Activated CD4-positive, alpha-beta T cell treated with anti-CD3 and anti-CD28 coated beads, Interleukin-2, amount 50 U/mL, for 1 hour (primary cell): ENCODE results near the gene CDC42SE1.
"Not testable (repeated sequence)": the region's sequence is repeated elsewhere in the genome, so short reads cannot be mapped to it uniquely, and the experiment has no call there.

Experiments used
- DNase-seq: peaks from one replicate; pipeline ENCODE4 v3.0.0-alpha.2; 2020

CDC42SE1 gene, protein sequence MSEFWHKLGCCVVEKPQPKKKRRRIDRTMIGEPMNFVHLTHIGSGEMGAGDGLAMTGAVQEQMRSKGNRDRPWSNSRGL

DNA sequence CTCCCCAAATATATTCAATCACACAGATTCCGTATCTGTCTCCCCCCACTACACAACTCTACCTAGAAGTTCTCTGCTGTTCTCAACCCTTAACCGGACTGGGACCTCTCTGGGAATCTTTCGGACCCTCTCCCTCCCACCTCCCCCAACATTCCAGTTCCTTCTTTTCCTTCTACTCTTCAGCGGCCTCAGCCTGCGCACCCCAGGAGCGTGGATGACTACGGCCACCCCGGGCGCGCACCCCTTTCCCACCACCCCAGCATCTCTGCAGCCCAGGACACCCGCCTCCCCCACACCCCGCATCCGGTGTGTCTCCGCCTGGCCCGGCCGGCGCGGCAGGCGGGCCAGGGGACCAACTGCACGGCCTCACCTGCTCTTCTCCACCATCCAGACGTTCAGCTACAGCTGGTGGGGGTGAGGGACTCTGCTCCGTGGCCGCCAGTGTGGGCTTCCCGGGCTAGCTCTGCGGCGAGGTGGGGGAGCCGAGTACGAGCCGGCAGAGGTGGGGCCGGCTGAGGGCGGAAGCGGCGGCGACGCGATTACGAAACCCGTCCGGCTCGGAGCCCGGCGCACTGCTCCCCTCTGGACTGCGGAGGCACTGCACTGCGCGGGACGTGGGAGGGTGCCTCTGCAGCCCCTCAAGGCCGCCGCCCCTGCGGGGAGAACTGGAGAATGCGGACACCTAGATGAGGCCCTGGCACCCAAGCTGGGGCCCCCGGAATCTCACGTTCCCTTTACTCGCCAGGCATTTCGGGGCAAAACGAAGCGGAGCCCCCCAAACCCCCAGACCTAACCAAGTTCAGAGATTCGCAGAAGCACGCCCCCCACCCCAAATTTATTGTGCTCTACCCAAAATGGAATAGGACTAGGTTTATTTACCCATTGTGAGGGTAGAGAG is at the start of gene CDC42SE1:
Gene CDC42SE1 (minus strand): TSS at position 514 of the 898 bp plus-strand sequence. CDS start 3,892 bp downstream, outside the sequence.
- peak; percentile 82 for DNase-seq

DNA sequence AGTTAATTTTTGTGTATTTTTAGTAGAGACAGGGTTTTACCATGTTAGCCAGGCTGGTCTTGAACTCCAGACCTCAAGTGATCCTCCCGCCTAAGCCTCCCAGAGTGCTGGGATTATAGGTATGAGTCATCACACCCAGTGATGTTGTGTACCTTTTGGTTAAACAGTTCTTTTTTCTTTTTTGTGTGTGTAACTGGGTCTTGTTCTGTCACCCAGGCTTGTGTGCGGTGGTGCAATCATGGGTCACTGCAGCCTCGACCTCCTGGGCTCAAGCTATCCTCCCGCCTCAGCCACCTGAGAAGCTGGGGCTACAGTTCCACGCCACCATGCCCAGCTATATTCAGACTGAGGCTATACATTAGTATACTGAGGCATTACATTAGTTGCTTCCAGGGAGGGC is 48.9 kb upstream of the CDC42SE1 start:
- no peak for DNase-seq

DNA sequence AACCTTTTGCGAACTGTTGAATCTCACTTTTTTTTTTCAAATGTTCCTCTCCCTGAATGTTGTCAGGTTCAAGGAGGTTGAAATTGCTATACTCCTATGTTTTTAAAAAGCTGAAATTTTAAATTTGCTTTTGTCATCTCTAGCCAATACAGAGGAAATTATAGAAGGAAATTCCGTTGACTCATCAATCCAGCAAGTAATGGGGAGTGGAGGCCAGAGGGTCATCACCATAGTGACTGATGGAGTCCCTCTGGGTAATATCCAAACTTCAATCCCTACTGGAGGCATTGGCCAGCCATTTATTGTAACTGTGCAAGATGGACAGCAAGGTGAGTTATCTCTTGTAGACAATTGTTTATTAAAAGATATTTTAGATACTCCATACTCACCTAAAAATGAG is 47.5 kb upstream of the CDC42SE1 start:
- no peak for DNase-seq

DNA sequence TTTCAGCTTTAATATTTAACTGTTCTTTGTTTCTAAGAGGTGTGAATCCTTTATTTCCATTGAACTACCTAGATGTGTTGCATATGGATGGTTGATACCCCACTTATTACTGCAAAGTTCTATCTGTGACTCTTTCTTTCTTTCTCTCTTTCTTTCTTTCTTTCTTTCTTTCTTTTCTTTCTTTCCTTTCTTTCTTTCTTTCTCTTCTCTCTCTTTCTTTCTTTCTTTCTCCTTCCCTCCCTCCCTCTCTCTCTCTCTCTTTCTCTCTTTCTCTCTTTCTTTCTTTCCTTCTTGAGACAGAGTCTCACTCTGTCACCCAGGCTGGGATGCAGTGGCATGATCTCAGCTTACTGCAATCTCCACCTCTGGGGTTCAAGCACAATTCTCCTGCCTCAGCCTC is 45.2 kb upstream of the CDC42SE1 start:
- no peak for DNase-seq

DNA sequence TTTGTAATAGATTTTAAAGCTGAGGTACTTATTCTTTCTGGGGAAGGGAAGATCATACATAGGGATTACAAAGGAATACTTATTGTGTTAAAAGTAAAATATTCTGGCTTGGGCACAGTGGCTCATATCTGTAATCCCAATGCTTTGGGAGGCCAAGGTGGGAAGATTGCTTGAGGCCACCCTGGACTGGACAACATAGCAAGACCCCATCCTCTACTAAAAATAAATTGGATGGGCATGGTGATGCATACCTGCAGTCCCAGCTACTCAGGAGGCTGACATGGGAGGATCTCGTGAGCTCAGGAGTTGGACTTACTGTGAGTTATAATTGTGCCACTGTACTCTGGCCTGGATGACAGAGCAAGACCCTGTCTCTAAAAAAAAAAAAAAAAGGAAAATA is 38.7 kb upstream of the CDC42SE1 start:
- no peak for DNase-seq

DNA sequence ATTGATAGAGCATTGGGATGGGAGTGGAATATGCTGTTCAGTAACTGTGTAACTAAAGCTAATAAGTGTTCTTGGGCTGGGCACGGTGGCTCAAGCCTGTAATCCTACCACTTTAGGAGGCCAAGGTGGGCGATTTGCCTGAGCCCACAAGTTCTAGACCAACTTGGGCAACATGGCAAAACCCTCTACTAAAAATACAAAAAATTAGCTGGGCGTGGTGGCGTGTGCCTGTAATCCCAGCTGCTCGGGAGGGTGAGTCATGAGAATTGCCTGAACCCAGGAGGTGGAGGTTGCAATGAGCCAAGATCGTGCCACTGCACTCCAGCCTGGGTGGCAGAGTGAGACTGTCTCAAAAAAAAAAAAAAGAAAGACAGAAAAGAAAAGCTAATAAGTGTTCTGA is 38.0 kb upstream of the CDC42SE1 start:
- DNase-seq = not testable (repeated sequence)

DNA sequence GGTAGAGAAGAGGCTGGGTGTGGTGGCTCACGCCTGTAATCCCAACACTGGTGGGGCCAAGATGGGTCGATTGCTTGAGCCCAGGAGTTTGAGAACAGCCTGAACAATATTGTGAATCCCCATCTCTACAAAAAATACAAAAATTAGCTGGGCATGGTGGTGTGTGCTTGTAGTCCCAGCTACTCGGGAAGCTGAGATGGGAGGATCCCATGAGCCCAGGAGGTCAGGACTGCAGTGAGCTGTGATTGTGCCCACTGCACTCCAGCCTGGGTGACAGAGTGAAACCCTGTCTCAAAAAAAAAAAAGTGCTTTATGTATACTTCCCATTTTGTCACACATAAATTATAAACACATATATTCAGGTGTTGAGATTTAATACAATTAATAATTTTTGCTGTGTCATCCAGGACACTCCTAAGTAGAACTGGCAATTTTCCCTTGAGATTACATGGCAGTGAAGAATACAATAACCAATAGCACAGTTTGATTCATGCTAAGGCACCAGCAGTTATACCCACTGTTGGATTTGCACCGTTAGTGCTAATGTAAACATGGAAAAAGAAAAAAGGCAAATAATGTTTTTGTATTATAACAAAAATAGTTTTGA is 26.6 kb upstream of the CDC42SE1 start:
- DNase-seq = no peak

DNA sequence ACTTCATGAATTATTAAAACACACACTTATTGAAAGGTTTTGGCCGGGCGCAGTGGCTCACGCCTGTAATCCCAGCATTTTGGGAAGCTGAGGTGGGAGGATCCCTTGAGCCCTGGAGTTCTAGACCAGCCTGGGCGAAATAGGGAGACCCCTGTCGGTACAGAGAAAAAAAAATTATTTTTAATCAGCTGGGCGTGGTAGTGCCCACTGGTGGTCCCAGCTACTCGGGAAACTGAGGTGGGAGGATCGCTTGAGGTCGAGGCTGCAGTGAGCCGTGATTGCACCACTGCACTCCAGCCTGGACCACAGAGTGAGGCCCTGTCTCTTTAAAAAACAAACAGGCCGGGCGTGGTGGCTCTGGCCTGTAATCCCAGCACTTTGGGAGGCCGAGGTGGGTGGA is 12.8 kb upstream of the CDC42SE1 start:
- no peak for DNase-seq

DNA sequence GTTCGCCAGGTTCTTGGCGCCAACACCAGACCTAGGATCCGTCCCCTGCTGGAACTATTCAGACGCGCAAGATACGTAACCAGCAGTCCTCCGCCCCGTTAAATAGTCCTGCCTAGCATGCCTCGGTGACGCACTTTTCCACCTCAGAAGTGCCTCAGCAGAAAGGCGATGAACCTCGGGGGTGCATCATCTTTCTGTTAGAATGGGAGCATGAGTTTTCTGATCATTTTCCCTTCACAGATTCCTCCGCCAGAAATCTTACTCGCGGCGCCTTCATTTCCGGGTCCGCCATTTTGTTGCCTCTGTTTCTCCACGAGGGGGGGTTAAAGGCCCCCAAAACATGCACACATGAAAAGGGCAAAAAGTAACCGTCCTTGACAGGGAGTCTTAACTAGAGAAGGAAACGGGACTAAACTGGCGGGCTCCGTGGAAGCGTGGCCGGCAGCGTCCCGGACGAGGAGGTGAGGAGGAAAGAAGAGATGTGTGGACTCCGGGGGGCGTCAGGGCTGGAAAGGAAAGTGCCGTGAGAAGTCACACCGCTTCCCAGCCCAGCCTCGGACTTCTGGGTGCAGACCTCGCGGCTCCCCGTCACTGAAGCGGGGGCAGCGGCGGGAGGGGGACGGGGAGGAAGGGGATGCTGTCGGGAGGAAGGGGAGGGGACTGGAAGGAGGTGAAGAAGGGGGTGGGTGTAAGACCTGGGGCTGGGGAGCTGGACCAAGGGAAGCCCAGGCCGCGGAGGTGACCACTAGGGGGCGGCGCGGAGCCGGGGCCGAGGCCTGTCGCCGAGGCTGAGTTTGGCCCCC is 11.3 kb upstream of the CDC42SE1 start, which contains the start of gene GABPB2:
Gene GABPB2 (plus strand): TSS at position 288 of the 803 bp plus-strand sequence. CDS start 17,429 bp downstream, outside the sequence.
- DNase-seq = peak; percentile 81

DNA sequence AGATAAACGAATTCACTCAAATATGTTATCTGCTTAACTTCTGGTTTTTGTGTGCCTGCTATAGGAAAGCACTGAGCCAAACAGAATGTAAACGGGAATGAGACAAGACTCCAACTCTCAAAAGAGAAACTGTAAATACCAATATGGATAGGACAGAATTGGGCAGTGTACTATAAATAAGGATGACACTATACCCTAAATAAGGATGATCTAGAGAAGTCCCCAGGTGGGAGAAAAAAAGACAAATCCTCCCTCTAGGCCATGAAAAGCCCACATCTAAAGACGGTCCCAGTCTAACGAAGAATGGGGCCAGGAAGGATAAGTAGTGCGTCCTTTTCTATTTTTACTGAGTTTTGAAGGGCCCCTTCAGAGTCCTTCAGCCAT is 9.7 kb upstream of the CDC42SE1 start:
- DNase-seq = no peak

DNA sequence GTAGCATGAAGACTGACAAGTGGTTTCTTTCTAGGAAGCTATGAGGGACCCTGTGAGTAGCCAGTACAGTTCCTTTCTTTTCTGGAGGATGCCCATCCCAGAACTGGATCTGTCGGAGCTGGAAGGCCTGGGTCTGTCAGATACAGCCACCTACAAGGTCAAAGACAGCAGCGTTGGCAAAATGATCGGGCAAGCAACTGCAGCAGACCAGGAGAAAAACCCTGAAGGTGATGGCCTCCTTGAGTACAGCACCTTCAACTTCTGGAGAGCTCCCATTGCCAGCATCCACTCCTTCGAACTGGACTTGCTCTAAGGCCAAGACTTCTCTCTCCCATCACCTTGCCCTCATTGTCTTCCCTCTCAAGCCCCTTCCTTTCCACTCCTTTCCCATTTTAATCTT is 7.8 kb upstream of the CDC42SE1 start:
- no peak for DNase-seq

DNA sequence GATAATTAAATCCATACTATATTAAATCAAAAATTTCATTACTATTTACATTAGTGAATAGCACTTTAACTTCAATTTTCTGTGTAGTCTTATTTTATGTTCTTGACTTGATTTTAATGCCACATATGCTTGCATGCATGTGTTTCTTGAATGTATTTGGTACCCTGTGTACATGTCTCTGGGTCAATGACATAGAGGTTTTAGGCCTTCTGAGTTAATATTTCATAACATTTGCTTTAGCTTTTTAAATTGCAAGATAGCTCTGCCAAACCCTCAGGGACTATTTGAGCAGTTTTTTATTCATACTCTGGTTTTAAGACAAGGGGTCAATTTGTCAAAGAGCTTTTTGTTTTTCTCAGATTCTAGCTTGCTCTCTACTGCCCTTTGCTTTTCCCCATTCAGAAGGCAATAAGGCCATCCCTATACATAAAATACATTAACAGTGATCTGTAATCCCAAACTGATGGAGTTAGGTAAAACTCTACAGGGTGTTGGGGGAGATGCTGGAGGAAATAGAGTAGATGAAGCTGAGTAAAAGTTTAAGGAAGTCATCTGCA is 5.7 kb upstream of the CDC42SE1 start:
- DNase-seq = no peak

DNA sequence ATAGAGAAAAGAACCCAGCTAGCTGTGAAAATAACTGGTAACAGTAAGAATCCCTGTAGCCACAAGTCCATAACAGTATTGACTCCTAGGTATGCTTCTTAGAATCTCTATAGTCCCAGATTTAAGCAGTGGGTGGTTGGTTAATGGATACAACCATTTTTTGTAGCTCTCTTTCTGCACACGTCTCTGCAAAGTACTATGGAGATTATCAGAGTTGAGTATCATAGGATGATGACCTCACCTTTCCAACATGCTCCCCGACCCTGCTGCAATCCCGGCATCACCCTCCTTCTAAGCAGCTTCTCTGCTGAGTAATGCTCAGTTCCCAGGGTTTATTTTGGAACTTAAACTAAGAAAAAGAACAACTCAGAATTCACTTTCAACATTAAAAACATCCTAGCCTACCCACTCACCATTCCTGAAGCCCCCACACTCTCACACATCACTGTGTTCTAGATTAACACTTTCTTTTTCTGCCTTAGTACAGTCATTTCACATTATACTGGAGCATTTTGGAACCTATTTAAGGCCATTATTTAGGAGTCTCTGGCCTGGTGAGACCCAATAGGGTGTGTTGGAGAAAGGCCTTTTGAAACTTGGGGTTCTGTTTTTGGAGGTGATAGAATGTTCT is 3.4 kb upstream of the CDC42SE1 start:
- no peak for DNase-seq

DNA sequence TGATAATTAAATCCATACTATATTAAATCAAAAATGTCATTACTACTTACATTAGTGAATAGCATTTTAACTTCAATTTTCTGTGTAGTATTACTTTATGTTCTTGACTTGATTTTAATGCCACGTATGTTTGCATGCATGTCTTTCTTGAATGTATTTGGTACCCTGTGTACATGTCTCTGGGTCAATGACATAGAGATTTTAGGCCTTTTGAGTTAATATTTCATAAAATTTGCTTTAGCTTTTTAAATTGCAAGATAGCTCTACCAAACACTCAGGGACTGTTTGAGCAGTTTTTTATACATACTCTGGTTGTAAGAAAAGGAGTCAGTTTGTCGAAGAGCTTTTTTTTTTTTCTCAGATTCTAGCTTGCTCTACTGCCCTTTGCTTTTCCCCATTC is 2.3 kb upstream of the CDC42SE1 start:
- DNase-seq = no peak

DNA sequence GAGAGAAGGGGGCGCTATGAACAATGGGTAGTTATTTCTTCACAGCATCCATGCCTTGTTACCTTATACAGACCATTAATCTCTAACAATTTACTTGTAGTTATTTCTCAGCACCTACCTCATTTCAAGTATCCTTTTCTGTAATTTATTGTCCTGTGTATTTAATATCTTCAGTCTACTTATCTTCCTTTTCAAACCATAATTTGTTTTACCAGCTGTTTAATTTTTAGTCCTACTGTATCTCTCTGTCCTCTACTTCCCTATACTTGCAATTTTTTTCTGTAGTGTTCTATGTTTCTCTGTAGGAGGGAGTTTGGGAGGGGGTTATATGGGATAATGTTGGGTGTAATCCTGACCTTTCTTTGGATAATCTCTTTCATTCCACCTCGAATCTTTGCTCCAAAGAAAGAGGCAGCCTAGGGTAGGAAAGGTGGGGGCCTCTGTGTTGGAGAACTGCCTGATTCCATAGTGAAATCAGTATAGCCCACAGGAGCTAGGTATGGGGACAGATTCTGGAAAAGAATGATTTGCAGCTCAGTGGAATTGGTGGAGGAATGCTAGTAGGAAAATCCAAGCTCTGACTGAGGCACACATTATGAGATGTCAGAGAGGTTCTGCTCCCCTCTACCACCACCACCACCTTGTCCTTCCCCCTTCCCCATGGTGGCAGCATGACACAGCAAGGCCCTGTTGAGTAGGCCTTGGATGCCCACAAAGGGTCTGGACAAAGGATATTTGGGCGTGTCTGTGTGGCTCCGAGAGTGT is 1.4 kb upstream of the CDC42SE1 start:
- DNase-seq = no peak

DNA sequence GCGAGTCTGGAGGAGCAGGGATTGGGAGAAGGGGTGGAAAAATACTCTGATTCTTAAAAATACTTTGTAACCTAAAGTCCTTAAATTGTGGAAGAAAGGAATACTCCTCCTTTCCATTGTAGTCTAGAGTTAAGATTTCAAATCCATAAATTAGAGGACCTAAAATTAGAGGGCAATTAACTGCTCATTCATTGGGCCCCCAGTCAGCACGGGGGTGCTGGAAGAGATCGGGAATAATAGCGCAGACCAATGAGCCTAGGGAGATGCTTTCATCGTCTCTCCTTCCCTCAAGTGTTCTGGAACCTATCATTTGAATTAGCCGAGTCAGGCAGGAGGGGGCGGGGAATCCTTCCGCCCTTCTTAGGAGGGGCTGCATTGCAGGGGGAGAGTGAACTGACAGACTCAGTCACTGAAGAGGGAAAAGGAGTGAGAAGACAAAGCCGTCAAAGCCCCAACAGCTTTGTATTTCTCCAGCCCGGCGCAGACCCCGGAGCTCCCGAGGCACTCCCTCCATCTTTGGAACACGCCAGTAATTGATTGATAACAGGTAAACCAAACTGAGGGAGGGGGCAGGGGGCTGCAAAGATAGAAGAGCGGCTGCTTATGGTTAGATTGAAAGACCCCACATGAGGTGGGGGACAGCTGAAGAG is 710 bp upstream of the CDC42SE1 start, which contains the start of gene MLLT11:
Gene MLLT11 (plus strand): TSS at position 391 of the 650 bp plus-strand sequence. CDS start 6,828 bp downstream, outside the sequence.
- DNase-seq = no peak

DNA sequence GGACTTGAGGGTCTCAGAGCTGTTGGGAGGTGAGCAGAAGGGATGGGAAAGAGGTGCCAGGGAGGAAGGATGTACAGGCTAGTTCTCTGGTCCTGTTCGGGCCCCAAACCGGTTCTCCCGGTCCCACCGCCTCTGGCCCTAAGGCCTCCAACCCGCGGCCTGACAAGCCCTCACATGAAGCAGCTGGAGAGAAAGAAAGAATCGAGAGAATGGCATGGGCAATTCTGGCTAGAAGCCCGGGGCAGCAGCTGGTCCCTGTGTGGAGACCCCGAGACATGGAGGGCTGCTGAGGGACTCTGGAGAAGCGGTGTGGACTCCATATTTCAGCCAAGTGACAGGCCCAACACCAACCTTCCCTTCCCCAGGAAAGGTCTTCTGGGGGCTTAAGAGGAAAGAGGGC is 730 bp downstream of the CDC42SE1 start:
- no peak for DNase-seq

DNA sequence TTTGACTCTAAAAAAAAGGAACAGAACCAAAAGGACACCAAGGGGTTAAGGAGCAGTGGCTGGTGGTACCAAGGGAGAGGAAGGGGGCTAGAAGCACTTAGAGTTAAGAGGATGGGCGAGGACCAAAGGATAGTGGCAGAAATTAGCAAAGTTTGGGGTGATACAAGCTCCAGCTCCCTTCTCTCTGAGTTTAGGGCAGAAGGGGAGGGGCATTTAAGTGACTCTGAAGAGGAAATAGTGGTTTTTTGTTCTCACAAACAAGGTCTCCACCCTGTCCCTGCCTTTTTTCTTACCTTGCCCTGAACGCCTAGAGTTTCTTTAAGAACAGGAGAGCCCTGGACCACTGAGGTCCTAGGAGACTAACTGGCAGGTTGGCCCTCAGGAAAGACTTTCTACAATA is 3.3 kb downstream of the CDC42SE1 start:
- DNase-seq = no peak

DNA sequence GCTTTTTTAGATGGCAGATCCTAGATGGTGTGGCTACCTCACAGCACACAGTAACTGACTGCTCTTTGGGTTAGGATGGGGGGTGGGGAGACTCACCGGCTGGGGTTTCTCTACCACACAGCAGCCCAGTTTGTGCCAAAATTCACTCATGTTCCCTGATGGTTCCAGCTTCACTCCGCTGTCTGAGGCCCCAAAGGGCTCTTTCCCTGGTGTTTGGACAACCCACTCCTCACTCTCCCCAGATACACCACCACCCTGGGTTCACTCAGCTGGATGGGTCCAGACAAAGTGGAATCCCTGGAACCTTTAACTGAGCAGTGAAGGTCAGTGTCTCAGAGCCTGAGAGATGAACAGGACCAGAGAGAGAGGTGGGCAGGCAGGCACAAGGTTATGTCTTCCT is 3.8 kb downstream of the CDC42SE1 start:
- no peak for DNase-seq

DNA sequence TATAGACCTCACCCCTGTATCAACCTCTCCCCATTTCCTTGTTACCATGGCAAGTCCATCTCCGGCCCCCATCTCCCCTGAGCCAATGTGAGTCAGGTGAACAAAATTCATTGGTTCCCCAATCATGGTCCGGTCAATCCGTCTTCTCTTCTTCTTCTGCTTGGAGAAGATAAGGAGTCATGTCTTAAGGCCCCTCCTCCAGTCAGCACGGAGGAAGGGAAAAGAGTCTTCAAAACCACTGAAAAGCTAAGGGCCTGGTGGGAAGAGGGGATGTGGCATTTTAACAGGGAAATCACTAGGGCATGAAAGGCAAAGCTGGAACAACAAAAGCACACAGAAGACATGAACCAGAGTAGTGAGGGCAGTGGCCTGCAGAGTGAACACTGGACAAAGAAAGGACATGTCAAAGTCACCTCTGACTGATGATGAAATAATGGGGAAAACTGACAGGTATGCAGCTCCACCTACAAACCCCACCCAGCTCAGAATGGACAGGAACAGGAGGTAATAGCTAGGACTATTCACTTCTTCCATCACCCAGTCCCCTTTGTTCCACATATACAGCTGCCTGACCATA is 4.4 kb downstream of the CDC42SE1 start:
- no peak for DNase-seq
